Epithelial cell of prostate (primary cell): Measurements from ENCODE around the gene ST3GAL3.

ENCODE experiments used
- DNase-seq: peaks from one replicate; pipeline ENCODE4 v3.0.0-alpha.2; 2011; ENCODE audit warnings: low read depth, low spot score
- H3K27ac ChIP-seq: fragments of 450-650 bp; 2 replicates; pipeline ENCODE4 v1.5.1; 2017; ENCODE audit warnings: mild to moderate bottlenecking

Gene ST3GAL3

DNA sequence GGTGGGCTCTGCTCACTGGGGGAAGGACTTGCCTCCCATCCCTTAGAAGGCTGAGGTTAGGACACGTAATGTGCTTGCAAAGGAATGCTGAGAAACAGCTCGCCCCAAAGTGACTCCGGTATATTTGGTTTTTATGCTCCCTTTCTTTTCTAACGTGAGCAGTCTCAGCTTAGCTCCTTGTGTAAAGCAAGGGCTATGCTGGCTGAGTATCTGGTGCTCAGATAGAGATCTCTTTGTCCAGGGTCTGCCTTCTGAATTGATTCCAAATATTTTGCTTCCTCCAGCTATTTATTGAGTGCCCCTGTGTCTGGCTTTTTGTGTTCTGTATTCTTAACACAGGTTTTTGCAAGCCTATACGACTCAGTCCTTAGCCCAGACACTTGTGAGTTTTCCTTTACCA is 131.7 kb downstream of the ST3GAL3 start:
- no peak for DNase-seq
- no peak overlapping the region for H3K27ac ChIP-seq

GRCh38 chr1:43841321-43842174 is 134.2 kb downstream of the ST3GAL3 start:
- H3K27ac ChIP-seq: no peak overlapping the region

GRCh38 chr1:43842175-43842498 is 134.8 kb downstream of the ST3GAL3 start:
- no peak overlapping the region for H3K27ac ChIP-seq
- DNase-seq: no peak

More at GRCh38 chr1:43841321-43842174, 134.2 kb downstream of the ST3GAL3 start:
- DNase-seq: no peak

- DNase-seq: no peak
These were observed 136.3 kb downstream of the ST3GAL3 start for GRCh38 chr1:43843684-43844083.

DNA sequence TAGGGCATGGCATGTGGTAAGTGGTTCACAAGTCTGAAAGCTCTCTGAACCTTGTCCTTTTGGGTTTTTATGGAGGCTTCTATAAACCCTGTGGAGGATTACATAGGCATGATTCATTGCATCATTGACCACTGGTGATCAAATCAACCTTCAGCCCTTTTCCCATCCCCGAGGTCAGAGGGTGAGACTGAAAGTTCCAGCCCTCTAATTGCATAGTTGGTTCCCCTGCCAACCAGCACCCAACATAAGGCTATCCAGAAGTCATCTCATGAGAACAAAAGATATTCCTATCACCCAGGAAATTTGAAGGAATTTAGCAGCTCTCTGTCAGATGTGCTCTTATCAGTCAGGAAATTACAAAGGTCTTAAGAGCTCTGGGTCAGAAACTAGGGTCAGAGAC is 136.8 kb downstream of the ST3GAL3 start:
- no peak for DNase-seq
- no peak overlapping the region for H3K27ac ChIP-seq

More at GRCh38 chr1:43843684-43844083, 136.3 kb downstream of the ST3GAL3 start:
- H3K27ac ChIP-seq: no peak overlapping the region

GRCh38 chr1:43847290-43847689 is 140.0 kb downstream of the ST3GAL3 start:
- no peak for DNase-seq
- H3K27ac ChIP-seq: no peak overlapping the region

DNA sequence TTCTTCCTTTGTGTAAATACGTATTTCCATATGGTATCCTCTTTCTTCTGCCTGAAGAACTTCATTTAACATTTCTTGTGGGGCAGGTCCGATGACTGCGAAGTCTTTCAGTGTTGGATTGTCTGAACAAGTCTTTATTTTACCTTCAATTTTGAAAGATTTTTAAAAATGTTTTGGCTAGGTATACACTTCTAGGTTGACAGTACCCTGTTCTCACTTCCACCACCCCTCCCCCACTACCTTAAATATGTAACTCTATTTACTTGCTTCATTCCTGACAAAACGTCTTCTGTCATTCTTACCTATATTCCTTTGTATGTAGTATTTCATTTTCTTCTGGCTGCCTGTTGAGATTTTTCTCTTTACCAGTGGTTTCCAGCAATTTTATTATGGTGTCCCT is 140.5 kb downstream of the ST3GAL3 start:
- no peak for DNase-seq
- no peak overlapping the region for H3K27ac ChIP-seq

DNA sequence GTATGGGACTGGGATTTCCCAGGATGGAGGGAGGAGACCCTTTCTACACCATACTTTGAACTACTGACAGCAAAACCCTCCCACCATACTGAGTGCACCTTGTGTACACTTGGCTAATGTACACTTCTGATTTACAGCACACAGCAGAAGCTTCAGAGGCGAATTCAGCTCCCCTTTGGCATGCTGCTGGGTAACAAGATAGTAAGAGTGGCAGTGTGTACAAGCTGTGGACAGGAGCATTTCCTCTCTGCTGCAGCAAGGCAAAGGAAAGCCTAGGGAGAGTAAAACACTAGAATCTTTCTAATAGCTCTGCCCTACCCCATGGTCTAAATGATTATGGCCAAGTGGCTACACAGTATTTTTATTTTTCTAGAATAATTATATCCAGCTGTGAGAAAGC is 142.3 kb downstream of the ST3GAL3 start:
- no peak overlapping the region for H3K27ac ChIP-seq

GRCh38 chr1:43850591-43851233 is 143.4 kb downstream of the ST3GAL3 start:
- DNase-seq: no peak
- no peak overlapping the region for H3K27ac ChIP-seq

More for the DNA sequence above, 142.3 kb downstream of the ST3GAL3 start:
- DNase-seq: no peak

GRCh38 chr1:43851561-43852338 is 144.4 kb downstream of the ST3GAL3 start:
- H3K27ac ChIP-seq: no peak overlapping the region
- DNase-seq: no peak

DNA sequence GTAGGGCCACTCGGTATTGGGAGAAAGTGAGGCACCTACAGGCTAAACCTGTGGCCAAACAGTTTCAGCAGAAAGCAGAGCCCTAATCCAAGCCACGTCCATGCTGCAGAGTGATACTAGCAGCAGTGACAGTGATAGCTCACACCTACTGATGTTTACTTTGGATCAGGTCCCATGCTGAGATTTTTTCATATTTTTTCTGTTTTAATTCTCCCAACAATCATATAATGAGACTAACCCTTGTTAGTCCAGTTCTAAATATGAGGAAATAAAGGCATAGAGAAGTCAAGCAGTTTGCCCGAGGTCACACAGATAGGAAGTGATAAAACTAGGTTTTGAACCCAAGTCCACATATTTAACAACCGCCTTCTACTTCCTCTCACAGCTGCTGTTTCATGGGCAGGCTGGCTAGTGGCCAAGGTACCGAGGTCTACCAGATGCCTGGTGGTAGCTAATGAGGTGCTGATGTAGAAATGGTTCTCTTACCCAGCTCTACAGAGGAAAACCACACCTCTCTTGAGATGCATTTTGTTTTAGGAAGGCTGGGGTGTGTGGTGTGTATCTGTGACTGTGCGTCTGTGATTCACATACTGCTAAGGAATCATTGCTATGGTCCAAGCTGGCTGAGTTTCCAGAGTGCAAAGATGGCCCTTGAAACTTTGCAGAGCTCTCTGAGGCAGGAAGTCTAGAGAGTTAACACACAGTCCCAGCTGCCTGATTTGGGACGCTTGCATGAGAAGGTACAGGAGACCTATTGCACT is 146.0 kb downstream of the ST3GAL3 start:
- H3K27ac ChIP-seq: peak overlapping the region; percentile 19
- DNase-seq: no peak

GRCh38 chr1:43854473-43854872 is 147.1 kb downstream of the ST3GAL3 start:
- no peak overlapping the region for H3K27ac ChIP-seq
- no peak for DNase-seq

- no peak overlapping the region for H3K27ac ChIP-seq
- DNase-seq: no peak
These were observed 148.9 kb downstream of the ST3GAL3 start for GRCh38 chr1:43856188-43856587.

- DNase-seq: no peak
- no peak overlapping the region for H3K27ac ChIP-seq
These were observed 149.8 kb downstream of the ST3GAL3 start for GRCh38 chr1:43857163-43857562.

GRCh38 chr1:43858324-43858723 is 151.0 kb downstream of the ST3GAL3 start:
- peak overlapping the region; percentile 38 for H3K27ac ChIP-seq
- DNase-seq: peak; percentile 89

DNA sequence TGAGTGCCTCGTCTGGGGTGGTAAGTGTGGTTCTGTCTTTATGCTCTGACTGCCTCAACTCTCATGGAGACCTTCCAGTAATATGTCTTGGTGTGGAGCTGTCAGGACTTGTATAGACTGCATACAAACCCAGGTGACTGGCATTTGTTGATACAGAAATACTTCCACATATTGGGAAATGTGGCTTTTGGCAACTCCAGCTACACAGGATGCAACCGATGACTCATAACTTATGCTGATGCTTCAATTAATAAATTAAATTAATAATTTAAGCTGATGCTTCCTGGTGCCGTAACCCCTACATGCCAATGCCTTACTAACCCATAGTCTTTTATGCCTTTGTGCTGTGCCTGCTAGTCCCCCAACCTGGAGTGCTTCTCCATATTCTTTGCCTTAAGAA is 154.0 kb downstream of the ST3GAL3 start:
- H3K27ac ChIP-seq: peak overlapping the region; percentile 11
- no peak for DNase-seq

GRCh38 chr1:43861988-43862735 is 154.8 kb downstream of the ST3GAL3 start:
- no peak for DNase-seq
- peak overlapping the region; percentile 11 for H3K27ac ChIP-seq

GRCh38 chr1:43864111-43865045 is 157.0 kb downstream of the ST3GAL3 start:
- DNase-seq: no peak

More at GRCh38 chr1:43864111-43865045, 157.0 kb downstream of the ST3GAL3 start:
- peak overlapping the region; percentile 21 for H3K27ac ChIP-seq
